Heart left ventricle (tissue), 13 donors: ENCODE results near the gene MYOF.

Source experiments
- POLR2A ChIP-seq, 2 donors: fragments of 450-650 bp; IDR thresholded peaks; one replicate each; pipeline ENCODE4 v1.6.1; 2017; ENCODE audit warnings: antibody characterized with exemption in 2 of 2, mild to moderate bottlenecking in 2 of 2, moderate library complexity in 2 of 2
- TF ChIP-seq, protein P1 (sequence below), 12 donors: fragments of 200-600 bp; sonication (generic) in 4 of 12; IDR thresholded peaks; one replicate each; pipeline versions ENCODE4 v1.5.0 to v1.8.0; 2018 to 2022; ENCODE audit warnings: antibody characterized with exemption in 12 of 12, mild to moderate bottlenecking in 5 of 12
- donor health status: ischemic (EF 13 %, LVEDD 7.1; RV severe dilation, severe dysfunction).
- donor health status: DM: no; HTN: yes; CAD: no.
- donor health status: DM: no; HTN: no; CAD: no.
- donor health status: ischemic (EF 25% LVEDD 6.9; RV normal size, moderate dysfunction).
- donor health status: ischemic (EF 25% LVEDD 5.7; RV mildly dilated, moderate dysfunction).
- donor health status: ischemic (EF 35%, LVEDD 5.7; RV mildly dilated, moderate dysfunction).
- donor health status: nonischemic (EF 11% LVEDD 7.7; RV severe dilation, severe dysfunction).
- donor health status: DM: yes; HTN: yes; CAD: no.
- donor health status: PGD.
- donor health status: ischemic (EF 29% LVEDD 5.4; RV normal size, mild dysfunction).
- donor health status: nonischemic (EF 23%, LVEDD 6.1; RV moderate dilation, normal function).

DNA sequence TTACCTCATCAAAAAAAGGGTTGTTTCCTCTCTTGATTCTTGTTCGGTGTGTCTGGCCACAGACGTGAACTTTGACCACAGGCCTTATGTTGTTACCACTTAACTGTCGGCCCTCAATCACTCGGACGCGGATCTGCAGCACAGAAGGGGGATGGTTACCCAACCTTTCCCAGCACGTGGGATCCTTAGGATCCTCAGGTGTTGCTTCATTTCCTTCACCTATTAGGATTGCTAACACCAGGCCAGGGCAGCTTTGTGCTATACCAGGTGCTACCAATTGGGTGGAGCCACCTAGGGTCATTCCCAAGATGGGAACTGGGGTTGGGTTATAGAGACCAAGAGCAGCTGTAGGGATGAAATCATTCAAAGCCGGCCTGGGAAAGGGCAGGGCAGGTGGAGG lies 73.4 kb downstream of the MYOF start:
- TF ChIP-seq, protein P1, sequence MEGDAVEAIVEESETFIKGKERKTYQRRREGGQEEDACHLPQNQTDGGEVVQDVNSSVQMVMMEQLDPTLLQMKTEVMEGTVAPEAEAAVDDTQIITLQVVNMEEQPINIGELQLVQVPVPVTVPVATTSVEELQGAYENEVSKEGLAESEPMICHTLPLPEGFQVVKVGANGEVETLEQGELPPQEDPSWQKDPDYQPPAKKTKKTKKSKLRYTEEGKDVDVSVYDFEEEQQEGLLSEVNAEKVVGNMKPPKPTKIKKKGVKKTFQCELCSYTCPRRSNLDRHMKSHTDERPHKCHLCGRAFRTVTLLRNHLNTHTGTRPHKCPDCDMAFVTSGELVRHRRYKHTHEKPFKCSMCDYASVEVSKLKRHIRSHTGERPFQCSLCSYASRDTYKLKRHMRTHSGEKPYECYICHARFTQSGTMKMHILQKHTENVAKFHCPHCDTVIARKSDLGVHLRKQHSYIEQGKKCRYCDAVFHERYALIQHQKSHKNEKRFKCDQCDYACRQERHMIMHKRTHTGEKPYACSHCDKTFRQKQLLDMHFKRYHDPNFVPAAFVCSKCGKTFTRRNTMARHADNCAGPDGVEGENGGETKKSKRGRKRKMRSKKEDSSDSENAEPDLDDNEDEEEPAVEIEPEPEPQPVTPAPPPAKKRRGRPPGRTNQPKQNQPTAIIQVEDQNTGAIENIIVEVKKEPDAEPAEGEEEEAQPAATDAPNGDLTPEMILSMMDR (IDR thresholded peaks at IDR 0.05) = no peak
- TF ChIP-seq POLR2A (IDR thresholded peaks at IDR 0.05) = no peak
